Mammary epithelial cell (primary cell): ENCODE results near the gene PAMR1.

Source experiments
- CTCF ChIP-seq, 2 donors: IDR thresholded peaks in 1 of 2; conservative IDR thresholded peaks in 1 of 2; 2 replicates each; pipeline ENCODE4 v1.5.1; 2011 to 2012; ENCODE audit warnings: inconsistent platforms in 2 of 2, low read length in 2 of 2, mild to moderate bottlenecking in 2 of 2, control low read depth in 1 of 2, low read depth in 1 of 2; ENCODE audit not compliant: insufficient read depth in 1 of 2; ENCODE audit errors: extremely low read depth in 1 of 2
- EZH2 ChIP-seq: IDR thresholded peaks from 2 replicates; pipeline ENCODE4 v1.6.1; 2012; ENCODE audit warnings: low read length, inconsistent platforms, borderline replicate concordance

- TF ChIP-seq CTCF (conservative IDR thresholded peaks at IDR 0.05 in 1 of 2, IDR thresholded peaks at IDR 0.05 in 1 of 2; ENCODE audit: extremely low read depth in 1 of 2, insufficient read depth in 1 of 2, low read depth in 1 of 2, low read length in 2 of 2) (no peak), EZH2 (no peak)
Observed at GRCh38 chr11:35539256-35539655, 13.8 kb upstream of the PAMR1 start.
